A673 (cell line): ENCODE data around the gene RPL34.
A peak's percentile ranks its signal among the peaks of the same experiment; 100 is the strongest.

Experiments
- EZH2 ChIP-seq: fragments of 200-600 bp; sonication (generic); IDR thresholded peaks from 2 replicates; pipeline ENCODE4 v1.6.1; 2017; ENCODE audit warnings: borderline replicate concordance, low read depth, mild to moderate bottlenecking, mixed read lengths, antibody characterized with exemption, low read length; ENCODE audit not compliant: poor library complexity, severe bottlenecking
- TF ChIP-seq, protein P1 (sequence below): fragments of 300-800, 200-600 bp; sonication (generic); conservative IDR thresholded peaks from 2 replicates; pipeline ENCODE4 v1.5.1; 2017; ENCODE audit warnings: low read depth, mild to moderate bottlenecking, antibody characterized with exemption, low read length, moderate library complexity, mixed read lengths

DNA sequence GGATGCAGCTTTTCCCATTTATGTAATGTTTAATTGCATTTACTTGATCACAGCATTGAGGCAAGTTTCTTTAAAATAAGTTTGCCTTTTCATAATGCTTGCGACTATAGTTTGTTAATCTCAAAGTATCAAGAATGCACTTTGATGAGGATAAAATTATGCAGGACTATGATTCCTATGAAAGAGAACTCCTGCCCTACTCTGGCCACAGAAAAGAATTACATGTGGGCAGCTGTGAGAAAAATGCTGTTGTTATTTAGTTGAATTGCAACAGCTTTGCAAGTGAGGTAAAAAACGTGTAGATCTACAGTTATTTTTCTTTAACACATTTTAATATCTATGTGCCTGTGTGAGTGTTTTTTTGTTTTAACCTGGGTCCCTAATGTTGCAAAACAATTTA is 17.5 kb downstream of the RPL34 start:
- no peak for TF ChIP-seq EZH2
- TF ChIP-seq, protein P1, sequence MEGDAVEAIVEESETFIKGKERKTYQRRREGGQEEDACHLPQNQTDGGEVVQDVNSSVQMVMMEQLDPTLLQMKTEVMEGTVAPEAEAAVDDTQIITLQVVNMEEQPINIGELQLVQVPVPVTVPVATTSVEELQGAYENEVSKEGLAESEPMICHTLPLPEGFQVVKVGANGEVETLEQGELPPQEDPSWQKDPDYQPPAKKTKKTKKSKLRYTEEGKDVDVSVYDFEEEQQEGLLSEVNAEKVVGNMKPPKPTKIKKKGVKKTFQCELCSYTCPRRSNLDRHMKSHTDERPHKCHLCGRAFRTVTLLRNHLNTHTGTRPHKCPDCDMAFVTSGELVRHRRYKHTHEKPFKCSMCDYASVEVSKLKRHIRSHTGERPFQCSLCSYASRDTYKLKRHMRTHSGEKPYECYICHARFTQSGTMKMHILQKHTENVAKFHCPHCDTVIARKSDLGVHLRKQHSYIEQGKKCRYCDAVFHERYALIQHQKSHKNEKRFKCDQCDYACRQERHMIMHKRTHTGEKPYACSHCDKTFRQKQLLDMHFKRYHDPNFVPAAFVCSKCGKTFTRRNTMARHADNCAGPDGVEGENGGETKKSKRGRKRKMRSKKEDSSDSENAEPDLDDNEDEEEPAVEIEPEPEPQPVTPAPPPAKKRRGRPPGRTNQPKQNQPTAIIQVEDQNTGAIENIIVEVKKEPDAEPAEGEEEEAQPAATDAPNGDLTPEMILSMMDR, result peak; percentile 37
